HepG2 (cell line): ENCODE measurements around the gene COA3. TPM values are rescaled to one million over a fixed set of nuclear protein-coding genes. Genes with fewer than 3 reads are reported as not detected.

Source experiments
- ELF4 ChIP-seq: sonication (generic); formaldehyde crosslinking; IDR thresholded peaks from 2 replicates; pipeline ENCODE4 v1.5.0; 2020; ENCODE audit warnings: missing genetic modification reagents, mild to moderate bottlenecking, moderate library complexity, borderline replicate concordance
- FOXO4 ChIP-seq: sonication (generic); formaldehyde crosslinking; conservative IDR thresholded peaks from 2 replicates; pipeline ENCODE4 v1.8.1; 2023; ENCODE audit warnings: missing genetic modification reagents
- GMEB2 ChIP-seq: IDR thresholded peaks from 2 replicates; pipeline ENCODE4 v1.6.1; 2016; ENCODE audit warnings: missing biosample characterization, missing genetic modification reagents, low read depth
- HDAC6 ChIP-seq: fragments of 200-600 bp; sonication (generic); IDR thresholded peaks from 2 replicates; pipeline ENCODE4 v1.7.0; 2017; ENCODE audit warnings: mild to moderate bottlenecking, antibody characterized with exemption, low read length, low read depth
- HIC2 ChIP-seq: sonication (generic); formaldehyde crosslinking; IDR thresholded peaks from 2 replicates; pipeline ENCODE4 v1.9.0; 2022; ENCODE audit warnings: low read depth, missing genetic modification reagents
- HNF1B ChIP-seq: sonication (generic); formaldehyde crosslinking; IDR thresholded peaks from 2 replicates; pipeline ENCODE4 v1.5.1; 2020; ENCODE audit warnings: mild to moderate bottlenecking, moderate library complexity, missing genetic modification reagents
- KLF15 ChIP-seq: sonication (generic); formaldehyde crosslinking; IDR thresholded peaks from 2 replicates; pipeline ENCODE4 v1.8.1; 2023; ENCODE audit warnings: borderline replicate concordance, mild to moderate bottlenecking, inconsistent platforms, missing genetic modification reagents, mixed read lengths
- MYPOP ChIP-seq: sonication (generic); formaldehyde crosslinking; IDR thresholded peaks from 2 replicates; pipeline ENCODE4 v1.8.1; 2023; ENCODE audit warnings: mild to moderate bottlenecking, moderate library complexity, missing genetic modification reagents
- NAIF1 ChIP-seq: sonication (generic); formaldehyde crosslinking; IDR thresholded peaks from 2 replicates; pipeline ENCODE4 v1.5.0; 2020; ENCODE audit warnings: mild to moderate bottlenecking, missing genetic modification reagents, borderline replicate concordance
- NFE2L2 ChIP-seq: fragments of 150-350 bp; IDR thresholded peaks from 2 replicates; pipeline ENCODE4 v1.6.1; 2014; ENCODE audit warnings: low read length
- NFYB ChIP-seq: sonication (generic); formaldehyde crosslinking; IDR thresholded peaks from 2 replicates; pipeline ENCODE4 v1.4.0; 2020; ENCODE audit warnings: missing genetic modification reagents
- POGZ ChIP-seq: sonication (generic); formaldehyde crosslinking; IDR thresholded peaks from 2 replicates; pipeline ENCODE4 v1.4.0; 2020; ENCODE audit warnings: mild to moderate bottlenecking, missing genetic modification reagents
- SP1 ChIP-seq, 2 experiments: fragments of 450-650 bp in 1 of 2; sonication (generic) in 1 of 2; formaldehyde crosslinking in 1 of 2; IDR thresholded peaks; 2 replicates each; pipeline versions ENCODE4 v1.4.0 to v1.6.1; 2016 to 2020; ENCODE audit warnings: missing genetic modification reagents in 1 of 2
- SUZ12 ChIP-seq: fragments of 150-350 bp; IDR thresholded peaks from 2 replicates; pipeline ENCODE4 v1.6.1; 2014; ENCODE audit warnings: low read depth, low read length
- TFAP4 ChIP-seq: sonication (generic); IDR thresholded peaks from 2 replicates; pipeline ENCODE4 v1.6.1; 2016; ENCODE audit warnings: low read depth, borderline replicate concordance
- ZNF687 ChIP-seq: sonication (generic); formaldehyde crosslinking; IDR thresholded peaks from 2 replicates; pipeline ENCODE4 v1.5.1; 2020; ENCODE audit warnings: mild to moderate bottlenecking, missing genetic modification reagents, moderate library complexity
- polyA plus RNA-seq, 8 experiments: library from polyadenylated mRNA; depleted of rRNA in 3 of 8; stranded (reverse) in 7 of 8; unstranded in 1 of 8; fragments of >200 nt; fragmentation: Illumina TruSeq in 4 of 8; extraction: Trizol in 4 of 8; gene quantifications; 2 replicates each; pipeline versions ENCODE4 v1.2.1 to v1.2.3, GENCODE V29; 2011 to 2016; ENCODE audit warnings: low read depth in 4 of 8, missing spikeins in 1 of 8, mixed read lengths in 1 of 8; ENCODE audit not compliant: insufficient read depth in 1 of 8
- total RNA-seq, 5 experiments: library from RNA; depleted of rRNA; stranded (reverse); fragments of >200 nt; fragmentation: Illumina TruSeq; extraction: Trizol; gene quantifications; 2 replicates each; pipeline ENCODE4 v1.2.3, GENCODE V29; 2016; ENCODE audit warnings: low read depth in 1 of 5

The COA3 gene
- total and polyA plus RNA-seq, 2 of the 13 experiments (the other 11 are each of a cell fraction or from before 2014, with no cell fraction given) = 133 to 202 TPM

- TF ChIP-seq ELF4 (CRISPR knock-in tag) (no peak), HIC2 (CRISPR knock-in tag) (no peak), NFE2L2 (peak; percentile 17; the same call in 1 of the 2 replicates), FOXO4 (no peak), SUZ12 (no peak), KLF15 (no peak), TFAP4 (no peak), HNF1B (peak; percentile 77), HDAC6 (no peak), POGZ (CRISPR knock-in tag) (no peak), NFYB (no peak), MYPOP (CRISPR knock-in tag) (no peak), SP1 (IDR thresholded peaks at IDR 0.05) (no peak), SP1 (CRISPR knock-in tag; IDR thresholded peaks at IDR 0.05) (0 out of 2 replicates have a peak, but pooled peaks have one; percentile 10), ZNF687 (no peak), NAIF1 (CRISPR knock-in tag) (no peak), GMEB2 (CRISPR knock-in tag) (no peak)
Observed at GRCh38 chr17:42843358-42843934, 44.9 kb upstream of the COA3 start (continued).
